Stimulated activated CD4-positive, alpha-beta T cell treated with anti-CD3 and anti-CD28 coated beads, Interleukin-1b, Interleukin-23, amount 100 ng/mL, for 24 hours (primary cell): ENCODE measurements around the gene PIANP.
"Not testable (repeated sequence)": the region's sequence is repeated elsewhere in the genome, so short reads cannot be mapped to it uniquely, and the experiment has no call there.

Experiments
- DNase-seq, 4 experiments: peaks; one replicate each; pipeline ENCODE4 v3.0.0-alpha.2; 2020; ENCODE audit warnings: low read depth in 4 of 4, low spot score in 1 of 4

The PIANP gene

DNA sequence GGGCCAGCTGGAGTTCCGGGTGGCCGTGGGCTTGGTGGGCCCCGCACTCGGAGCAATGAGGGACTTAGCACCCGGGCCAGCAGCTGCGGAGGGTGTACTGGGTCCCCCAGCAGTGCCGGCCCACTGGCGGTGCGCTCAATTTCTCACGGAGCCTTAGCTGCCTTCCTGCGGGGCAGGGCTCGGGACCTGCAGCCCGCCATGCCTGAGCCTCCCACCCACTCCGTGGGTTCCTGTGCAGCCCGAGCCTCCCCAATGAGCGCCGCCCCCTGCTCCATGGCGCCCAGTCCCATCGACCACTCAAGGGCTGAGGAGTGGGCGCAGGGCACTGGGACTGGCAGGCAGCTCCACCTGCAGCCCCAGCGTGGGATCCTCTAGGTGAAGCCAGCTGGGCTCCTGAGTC is 7.7 kb upstream of the PIANP start:
- not testable (repeated sequence) for DNase-seq

DNA sequence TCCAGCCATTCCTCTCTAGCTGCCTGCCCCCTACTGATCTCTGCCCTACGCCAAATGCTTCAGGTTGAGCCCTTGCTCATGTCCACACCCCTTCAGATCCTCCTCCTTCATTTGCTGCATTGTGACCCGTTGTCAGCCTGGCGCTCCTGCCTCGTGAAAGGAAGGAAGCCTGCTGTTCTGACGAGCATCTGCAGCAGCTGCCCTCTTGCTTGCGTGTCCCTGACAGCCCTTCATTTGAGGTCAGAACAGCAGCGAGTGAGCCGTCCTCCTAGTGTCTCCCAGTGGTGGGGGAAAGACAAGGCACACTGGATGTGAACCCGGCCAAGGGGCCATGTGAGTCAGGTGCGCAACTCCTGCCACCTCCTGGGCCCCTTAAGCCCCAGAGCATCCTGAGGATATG is 3.0 kb upstream of the PIANP start:
- no peak for DNase-seq

DNA sequence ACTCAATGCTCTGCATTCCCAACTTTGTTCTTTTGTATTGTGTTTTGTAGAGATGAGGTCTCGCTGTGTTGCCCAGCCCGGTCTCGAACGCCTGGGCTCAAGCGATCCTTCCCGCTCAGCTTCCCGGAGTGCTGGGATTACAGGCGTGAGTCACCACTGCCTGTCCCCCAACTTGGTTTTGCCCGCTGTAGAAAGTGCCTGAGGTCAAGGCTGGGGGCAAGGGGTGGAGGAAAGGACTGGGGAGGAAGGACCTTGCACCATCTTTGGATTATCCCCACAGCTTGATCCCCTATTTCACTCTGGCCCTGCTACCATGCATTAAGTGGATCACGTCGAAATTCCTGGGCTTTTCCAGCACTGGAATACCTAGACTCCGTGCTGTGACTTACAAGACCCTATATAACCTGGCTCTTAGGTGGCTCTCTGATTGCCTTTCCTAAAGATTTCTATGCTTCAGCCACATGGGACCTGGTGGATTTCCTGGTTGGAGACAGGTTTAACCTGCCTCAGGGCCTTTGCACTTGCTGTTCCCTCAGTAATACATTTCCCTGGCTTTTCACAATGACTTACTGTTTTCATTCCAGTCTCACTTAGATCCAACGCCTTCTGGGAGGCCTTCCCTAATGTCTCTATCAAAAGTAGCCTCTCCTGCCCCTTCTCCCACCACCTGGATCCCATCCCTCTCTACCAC is 608 bp upstream of the PIANP start:
- no peak for DNase-seq

DNA sequence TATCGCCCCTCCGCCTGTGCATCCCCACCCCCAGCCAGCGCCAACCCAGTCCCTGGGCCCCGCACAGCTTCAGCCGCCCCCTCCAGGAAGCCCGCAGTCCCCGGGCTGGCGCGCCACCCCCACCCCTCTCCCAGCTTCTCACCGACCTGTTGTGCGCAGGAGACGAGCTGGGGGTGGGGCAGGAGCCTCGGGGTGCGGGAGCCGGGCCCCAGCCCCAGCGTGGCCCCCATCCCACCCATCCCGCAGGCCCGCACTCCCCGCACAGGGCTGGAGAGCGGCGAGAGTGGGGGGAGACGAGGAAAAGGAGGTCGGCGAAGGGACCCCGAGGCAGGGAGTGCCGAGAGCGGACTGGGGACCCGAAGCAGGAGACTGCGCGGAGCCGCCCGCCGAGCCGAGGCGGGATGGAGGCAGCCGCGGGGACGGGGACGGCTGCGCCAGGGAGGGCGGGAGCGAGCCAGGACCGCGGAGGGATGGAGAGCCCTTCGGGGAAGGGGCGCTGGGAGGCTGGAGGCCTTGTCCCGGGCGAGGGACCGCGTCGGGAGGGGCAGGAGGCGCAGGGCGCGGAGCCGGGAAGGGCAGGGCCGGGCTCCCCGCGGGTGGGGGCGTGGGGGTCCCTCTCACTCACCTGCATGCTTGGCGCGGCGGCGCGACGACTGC is 498 bp downstream of the PIANP start:
- DNase-seq, result no peak

DNA sequence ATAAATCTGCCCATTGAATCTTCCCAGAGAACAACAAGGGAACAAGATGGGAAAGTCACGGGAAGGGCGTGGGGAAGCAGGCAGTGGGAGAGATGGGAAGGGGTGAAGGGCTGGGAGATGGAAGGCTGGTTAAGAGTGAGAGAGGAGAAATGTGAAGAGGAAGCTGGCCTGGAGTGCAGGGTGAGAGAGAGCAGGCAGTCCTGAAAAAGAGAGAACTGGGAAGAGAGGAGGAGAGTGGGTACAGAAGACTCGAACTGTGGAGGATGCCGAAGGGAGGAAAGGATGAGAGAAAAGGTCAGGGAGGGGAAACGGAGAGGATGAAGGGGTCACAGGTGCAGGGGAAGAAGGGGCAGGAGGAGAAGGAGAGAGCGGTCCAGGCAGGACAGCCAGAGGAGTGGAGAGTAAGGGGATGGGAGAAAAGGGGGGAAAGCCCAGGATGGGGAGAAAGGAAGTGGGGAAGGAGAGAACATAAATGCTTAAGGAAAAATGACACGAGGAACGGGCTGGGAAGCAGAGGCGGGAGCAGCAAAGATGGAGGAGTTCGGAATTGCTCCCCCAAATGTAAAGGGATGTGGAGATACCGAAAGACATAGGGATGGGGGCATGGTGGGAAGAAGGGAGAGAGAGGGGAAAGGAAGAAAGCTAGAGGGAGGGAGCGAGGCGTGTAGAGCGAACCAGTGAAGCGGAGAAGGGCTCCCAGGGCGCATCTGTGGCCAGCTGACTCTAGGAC is 1.2 kb downstream of the PIANP start:
- DNase-seq, result no peak

DNA sequence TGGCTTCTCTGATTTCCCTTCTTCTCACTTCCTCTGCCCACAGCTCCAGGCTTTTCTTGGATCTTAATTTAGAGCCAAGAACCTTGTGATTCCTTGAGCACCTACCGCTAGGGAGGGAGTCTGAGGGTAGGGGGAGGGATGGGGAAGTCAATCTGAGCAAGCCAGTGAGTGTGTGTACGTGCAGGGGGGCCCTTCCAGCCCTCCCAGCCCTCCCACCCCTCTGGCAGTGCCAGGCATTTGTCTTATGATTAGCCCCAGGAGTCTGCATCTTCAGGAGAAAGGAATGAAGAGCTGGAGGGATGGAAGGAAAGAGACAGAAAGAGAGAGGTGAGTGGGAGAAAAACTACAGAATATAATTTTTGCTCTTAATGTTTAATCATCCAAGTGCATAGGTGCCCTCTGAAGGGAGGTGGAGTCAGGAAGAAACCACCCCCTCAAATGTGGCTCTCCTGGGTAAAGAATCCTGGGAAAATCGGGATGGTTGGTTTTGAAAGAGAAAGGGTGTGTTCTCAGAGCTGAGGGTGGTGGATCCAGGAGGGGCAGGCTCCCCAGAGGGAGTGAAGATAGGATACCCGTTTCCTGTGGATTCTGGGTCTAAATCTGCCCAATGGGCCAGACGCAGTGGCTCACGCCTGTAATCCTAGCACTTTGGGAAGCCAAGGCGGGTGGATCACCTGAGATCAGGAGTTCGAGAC is 2.1 kb downstream of the PIANP start:
- no peak for DNase-seq

DNA sequence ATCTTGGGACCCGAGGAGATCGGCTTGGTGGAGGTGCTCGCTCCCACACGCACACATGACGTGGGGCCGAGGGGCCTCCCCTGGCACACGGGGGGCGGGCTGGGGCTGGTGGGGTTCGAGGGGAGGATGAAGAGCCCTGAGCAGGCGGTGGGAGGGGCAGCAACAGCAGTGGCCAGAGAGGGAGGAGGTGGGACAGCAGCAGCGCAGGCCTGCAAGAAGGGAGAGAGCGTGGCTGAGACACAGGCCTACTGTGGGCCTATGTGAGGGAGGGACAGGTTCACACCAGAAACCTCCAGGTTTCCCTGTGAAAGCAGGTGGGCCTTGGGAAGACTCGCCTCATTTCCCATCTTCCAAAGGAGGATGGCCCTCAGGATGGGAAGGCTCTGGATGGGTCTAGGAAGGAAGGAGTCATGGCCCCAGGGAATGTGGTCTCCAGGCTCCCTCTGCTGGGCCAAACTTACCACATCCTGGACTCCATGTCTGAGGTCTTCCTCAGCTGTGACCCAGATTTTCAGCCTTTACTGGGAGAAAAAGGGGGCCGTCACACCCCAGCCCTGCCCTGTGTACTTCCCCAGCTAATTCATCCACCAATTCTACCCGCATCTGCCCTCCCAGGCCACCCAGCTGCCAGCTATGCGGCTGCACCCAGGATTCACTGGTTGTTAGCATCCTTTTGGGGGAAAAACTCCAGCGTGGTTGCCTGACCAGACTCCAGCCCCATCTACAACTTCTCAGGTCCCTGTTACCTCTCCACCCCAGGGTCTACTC is 2.8 kb downstream of the PIANP start:
- no peak for DNase-seq

DNA sequence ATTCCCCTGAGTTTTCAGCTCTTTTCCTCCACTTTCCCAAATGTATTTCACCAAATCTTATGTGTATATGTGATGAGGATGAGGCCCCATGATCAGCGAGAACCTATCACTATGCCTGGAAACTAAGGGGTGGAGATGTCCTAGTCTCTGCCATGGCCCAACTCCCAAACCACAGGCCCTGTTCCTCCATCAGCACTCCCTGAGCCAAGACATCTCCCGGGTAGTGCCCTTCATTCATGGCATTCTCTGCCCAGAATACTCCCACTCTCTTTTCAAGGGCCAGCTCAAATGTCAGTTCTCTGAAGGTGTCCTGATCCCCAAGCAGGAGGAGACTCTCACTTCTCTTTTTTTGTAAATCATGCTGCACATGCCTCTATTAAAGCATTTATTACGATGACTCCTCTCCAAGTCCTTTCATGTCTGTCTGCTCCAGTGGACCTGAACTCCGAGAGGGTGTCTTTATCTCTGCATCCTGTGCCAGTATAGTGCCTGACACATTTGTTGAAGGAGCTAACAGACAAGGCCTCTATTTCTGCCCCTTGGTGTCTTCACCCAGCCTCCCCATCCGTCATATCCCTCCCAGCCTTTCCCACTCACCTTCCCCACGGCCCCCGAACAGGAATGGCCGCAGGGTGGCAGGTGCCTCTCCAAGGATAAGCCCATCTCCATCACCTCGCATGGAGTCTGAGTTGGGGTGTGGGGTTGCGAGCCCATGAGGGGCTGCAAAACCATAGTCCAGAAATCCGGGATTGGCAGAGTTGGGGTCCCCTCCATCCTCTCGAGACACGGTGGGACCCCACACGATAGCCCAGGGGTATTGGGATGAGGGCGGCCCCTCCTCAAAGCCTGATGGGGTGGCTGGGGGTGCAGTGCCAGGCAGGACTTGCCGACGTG is 3.7 kb downstream of the PIANP start:
- no peak for DNase-seq

DNA sequence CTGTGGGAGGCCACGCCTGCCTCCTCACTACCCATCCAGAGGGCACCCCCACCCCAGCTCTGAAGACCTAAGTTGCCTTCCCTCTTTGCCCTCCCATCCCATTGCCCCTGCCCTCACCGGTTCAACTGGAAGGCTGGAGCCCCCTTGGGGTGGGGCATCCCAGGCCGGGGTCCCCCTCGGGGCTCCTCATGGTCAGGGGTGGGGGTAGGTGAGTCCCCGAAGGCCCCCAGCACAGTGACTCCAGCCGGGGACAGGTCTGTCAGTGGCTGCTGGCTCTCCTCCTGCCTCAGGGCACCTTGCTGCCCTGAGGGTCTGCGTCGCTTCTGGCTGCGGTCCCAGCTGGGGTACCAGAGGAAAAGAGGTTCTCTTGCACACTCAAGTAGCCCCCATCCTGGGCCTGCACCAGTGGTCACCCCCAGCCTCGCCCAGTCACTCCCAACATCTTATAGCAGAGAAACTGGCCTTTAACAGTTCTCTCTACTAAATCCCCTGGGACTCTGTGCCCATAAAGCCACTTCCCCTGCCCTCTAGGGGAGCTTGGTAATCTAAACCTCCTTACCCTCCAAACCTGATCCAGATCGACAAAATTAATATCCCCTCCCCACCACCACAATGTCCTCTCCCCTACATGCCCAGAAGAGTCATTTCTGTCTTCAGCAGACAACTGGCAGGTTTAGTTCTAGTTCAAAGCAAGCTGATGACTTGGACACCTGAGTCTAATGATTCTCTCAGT is 5.1 kb downstream of the PIANP start:
- no peak for DNase-seq

DNA sequence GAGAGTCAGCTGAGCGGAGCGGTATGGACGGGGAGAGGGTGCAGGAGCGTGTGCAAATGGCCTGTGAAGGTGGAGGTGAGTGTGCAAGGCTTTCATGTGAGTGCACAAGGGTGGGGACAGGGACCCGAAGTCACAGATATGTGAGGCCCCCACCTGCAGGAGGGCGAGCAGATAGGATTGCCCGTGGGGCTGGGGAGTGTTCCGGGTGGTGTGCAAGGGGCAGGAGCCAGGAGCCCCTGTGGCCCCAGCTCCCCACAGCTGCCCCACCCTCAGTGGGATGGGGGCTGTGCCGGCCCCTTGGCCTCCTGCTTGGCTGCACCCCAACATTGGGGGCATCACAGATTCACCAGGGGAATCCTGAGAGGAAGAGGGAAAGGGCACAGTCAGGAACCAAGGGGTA is 5.9 kb downstream of the PIANP start:
- no peak for DNase-seq

DNA sequence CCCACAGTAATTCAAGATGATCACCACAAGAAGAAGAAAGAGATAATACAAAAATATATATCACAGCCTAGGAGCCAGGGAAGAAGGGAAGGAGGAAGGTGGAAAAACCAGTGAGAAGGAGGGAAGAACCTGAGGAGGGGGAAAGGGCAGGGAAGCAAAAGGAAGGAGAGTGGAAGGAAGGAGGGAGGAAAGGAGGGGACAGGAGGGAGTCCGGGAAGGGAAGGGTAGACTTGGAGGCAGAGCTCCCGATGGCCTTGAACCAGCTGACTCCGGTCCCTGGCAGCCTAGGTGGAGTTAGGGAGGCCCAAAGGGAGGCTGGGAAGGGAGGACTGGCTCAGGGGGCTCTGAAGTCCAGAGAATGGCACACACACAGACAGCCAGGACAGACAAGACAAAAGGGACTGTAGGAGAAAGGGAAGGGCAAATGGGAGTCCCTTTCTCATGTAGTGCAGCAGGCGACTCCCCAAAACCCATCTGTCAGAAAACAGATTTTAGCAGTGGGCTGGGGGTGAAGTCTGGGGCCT is 6.7 kb downstream of the PIANP start:
- no peak for DNase-seq

DNA sequence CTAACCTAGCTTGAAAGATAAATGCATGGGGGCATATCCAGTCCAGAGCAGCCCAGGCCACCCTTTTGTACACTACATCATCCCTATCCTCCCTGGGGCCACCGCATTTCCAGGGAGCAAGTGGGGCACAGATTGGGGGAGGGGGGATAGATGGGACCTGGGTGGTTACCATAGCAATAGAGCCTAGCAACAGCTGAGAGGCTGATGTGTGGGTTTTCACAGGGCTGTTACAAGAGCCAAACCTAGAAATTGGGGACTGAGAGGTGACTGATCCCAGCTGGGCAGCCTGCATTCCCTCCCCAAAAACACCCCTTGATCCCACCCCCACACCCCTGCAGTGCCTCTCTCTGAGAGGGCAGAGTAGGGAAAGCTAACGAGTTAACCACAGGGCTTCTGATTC is 7.7 kb downstream of the PIANP start:
- no peak for DNase-seq

DNA sequence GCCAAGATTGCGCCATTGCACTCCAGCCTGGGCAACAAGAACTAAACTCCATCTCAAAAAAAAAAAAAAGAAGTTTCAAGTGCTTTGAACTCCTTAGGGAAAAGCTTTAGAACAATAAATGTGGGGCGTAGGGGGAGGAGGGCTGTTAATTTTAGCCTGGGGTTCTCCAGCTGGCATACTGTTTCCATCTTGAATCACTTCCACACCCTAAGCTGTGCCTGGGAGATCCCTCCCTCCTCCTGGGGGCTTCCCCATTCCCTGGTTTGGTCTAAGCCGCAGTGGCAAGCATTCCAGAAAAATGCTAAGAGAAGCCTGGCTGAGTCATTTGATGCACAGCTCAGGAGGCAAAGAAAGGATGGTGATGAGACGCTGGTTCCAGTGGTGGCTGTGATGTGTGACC is 9.1 kb downstream of the PIANP start:
- DNase-seq, result no peak

DNA sequence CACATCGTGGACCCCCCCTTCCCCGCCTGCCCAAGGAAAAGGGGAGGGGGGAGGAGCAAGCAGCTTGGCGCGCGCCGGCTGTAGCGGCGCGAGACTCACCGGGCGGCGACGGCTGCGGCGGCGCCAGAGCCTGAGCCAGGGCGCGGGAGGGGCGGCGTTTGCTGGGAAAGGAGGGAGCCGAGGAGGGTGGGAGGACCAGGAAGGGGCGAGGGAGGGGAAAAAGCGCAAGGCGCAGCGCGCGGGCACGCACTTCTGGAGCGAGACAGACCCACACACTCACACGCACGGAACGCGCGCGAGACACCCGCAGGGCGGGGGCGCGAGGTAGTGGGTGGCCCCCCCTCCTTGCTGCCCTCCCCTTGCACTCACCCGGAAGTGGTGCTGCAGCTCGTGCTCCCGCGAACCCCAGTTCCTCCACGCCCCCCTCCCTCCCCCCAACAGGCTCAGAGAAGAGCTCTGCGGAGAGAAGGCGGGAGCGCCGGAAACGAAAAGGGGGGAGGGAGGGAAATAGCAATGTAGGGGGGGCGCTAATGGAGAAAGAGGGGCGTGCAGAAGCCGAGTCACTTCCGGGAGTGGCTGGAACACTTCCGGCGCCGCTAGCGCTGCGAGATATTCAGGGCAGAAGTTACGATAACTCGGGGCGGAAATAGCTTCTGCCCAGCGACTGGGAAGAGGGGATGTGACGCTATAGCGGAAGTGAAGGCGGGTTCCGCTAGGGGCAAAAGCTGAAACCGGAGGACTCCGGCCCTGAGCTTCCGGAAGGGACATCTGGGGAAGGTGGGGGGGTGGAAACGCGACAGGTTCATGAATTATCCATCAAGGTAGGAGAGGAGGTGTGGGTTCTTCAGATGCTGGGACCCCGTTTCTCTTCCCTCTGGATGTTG is 11.4 kb downstream of the PIANP start, which contains the start of gene ZNF384:
Gene ZNF384 (minus strand): TSS at position 377 of the 884 bp plus-strand sequence. CDS start 9,855 bp downstream, outside the sequence.
- DNase-seq, result peak; percentile 79 to 91 (median 90)

DNA sequence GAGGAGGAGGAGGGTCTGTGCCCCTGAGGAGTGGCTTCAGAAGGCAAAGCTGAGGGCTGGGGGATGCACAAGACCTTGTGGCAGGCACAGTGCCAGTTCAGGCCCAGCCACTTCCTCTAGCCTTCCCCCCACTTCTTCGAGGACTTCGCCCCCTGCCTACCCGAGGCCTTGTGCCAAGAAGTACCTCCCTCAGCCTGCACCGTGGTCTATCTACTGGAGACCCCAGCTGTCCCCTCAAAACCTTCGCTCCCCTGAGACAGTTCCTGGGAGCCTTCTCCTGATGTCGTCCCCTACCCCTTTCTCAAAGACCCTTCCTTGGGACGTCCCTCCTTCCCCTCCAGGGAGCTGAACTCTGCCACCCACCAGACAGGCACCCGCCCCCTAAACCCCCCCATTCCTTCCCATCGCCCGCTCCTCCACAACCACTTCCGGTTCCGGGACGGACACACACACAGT is 12.0 kb downstream of the PIANP start:
- DNase-seq, result peak in 1 of 4 experiments; percentile 7

DNA sequence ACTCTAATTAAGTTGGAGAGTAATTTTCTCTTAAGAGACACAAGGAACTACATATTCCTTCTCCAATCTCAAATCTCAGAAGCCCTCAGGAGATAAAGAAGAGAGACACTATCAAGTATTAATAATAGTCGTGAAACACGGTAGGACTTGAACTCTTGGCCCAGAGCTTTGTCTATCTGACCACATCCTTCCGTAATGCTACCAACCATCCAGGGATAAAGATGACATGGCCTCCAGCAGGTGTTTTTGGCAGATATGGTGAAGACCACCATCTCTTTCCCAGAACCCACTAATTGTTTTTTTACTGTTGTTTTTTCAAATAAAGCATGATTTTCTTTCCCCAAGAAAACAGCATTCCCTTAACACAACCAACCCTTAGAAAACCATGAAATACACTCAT is 14.8 kb downstream of the PIANP start:
- DNase-seq, result no peak

DNA sequence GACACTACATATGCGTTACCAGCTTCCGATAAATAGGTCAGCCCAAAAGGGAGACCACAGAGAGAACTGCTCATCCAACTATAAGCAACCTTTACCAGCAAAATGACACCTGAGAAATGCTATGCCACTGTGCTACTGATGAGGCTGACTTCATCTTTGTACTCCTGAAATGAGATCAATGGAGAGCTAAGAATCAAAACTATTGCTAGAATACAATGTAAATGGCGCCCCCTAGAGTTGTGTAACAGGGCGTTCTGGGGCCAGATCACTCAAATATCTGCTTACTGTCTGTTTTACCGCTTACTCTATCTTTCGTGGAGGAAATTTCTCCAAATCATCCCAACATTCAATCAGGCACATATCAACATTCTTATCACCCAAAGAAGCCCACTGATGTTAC is 16.0 kb downstream of the PIANP start:
- peak in 2 of 4 experiments; percentile 21 to 28 for DNase-seq

DNA sequence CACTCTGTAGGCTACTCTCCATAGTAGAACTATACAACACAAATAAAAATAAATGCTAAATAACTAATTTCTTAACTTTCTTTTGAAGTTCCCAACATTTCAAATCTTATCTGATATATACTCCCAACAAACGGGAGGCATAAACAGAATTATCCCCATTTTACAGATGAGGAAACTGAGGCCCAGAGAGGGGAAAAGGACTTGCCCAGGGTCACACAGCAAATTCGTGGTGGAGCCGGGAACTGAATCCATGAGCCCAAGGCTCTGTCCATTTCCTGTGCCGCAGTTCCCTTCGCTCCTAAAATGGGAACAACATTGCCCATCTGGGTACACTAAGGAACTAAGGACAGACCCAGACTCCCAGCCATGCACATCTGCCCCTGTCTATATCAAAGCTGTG is 23.7 kb downstream of the PIANP start:
- DNase-seq, result no peak
